Mesothelial cell of epicardium (in vitro differentiated cells): Measurements from ENCODE around the gene NFKBIA. TPM values are rescaled to one million over a fixed set of nuclear protein-coding genes. Genes with fewer than 3 reads are reported as not detected.
"Not testable (repeated sequence)": the region's sequence is repeated elsewhere in the genome, so short reads cannot be mapped to it uniquely, and the experiment has no call there.

Source experiments
- DNase-seq, 2 experiments: peaks; one replicate each; pipeline ENCODE4 v3.0.0; 2021; ENCODE audit warnings: low spot score in 2 of 2; ENCODE audit not compliant: unreplicated experiment in 2 of 2
- H3K27ac Mint-ChIP-seq: 2 replicates; pipeline ENCODE4 v1.8.0; 2021; ENCODE audit warnings: mixed read lengths
- H3K27me3 Mint-ChIP-seq: 2 replicates; pipeline ENCODE4 v1.8.0; 2021; ENCODE audit warnings: low read depth, mixed read lengths
- H3K36me3 Mint-ChIP-seq: 2 replicates; pipeline ENCODE4 v1.8.0; 2021; ENCODE audit warnings: mixed read lengths
- H3K4me1 Mint-ChIP-seq: 2 replicates; pipeline ENCODE4 v1.8.0; 2021; ENCODE audit warnings: mixed read lengths
- H3K4me3 Mint-ChIP-seq: 2 replicates; pipeline ENCODE4 v1.8.0; 2021; ENCODE audit warnings: mild to moderate bottlenecking, moderate library complexity, mixed read lengths
- H3K9me3 Mint-ChIP-seq: 2 replicates; pipeline ENCODE4 v1.8.0; 2021; ENCODE audit warnings: mixed read lengths
- total RNA-seq: library from RNA; stranded (reverse); gene quantifications from 3 replicates; pipeline ENCODE4 v1.2.1, GENCODE V29; 2021
- TF ChIP-seq, protein P1 (sequence below): fragments of 200-600 bp; sonication (generic); IDR thresholded peaks from one replicate; pipeline ENCODE4 v1.5.0; 2021; ENCODE audit warnings: antibody characterized with exemption; ENCODE audit not compliant: unreplicated experiment

Gene NFKBIA
- total RNA-seq, 1 donor from 2014 or later, result 196 TPM

- Mint-ChIP-seq H3K27ac (peak overlapping the region; percentile 34), H3K27me3 (no peaks in the 10 kb centered on the region), H3K36me3 (peaks cover 35% of the 10 kb centered on the region), H3K4me3 (no peak overlapping the region), H3K4me1 (peaks cover 39% of the 10 kb centered on the region), H3K9me3 (no peaks in the 10 kb centered on the region)
- TF ChIP-seq, protein P1, sequence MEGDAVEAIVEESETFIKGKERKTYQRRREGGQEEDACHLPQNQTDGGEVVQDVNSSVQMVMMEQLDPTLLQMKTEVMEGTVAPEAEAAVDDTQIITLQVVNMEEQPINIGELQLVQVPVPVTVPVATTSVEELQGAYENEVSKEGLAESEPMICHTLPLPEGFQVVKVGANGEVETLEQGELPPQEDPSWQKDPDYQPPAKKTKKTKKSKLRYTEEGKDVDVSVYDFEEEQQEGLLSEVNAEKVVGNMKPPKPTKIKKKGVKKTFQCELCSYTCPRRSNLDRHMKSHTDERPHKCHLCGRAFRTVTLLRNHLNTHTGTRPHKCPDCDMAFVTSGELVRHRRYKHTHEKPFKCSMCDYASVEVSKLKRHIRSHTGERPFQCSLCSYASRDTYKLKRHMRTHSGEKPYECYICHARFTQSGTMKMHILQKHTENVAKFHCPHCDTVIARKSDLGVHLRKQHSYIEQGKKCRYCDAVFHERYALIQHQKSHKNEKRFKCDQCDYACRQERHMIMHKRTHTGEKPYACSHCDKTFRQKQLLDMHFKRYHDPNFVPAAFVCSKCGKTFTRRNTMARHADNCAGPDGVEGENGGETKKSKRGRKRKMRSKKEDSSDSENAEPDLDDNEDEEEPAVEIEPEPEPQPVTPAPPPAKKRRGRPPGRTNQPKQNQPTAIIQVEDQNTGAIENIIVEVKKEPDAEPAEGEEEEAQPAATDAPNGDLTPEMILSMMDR, result no peak
- no peak for DNase-seq
Observed at GRCh38 chr14:35399083-35399937, 5.2 kb downstream of the NFKBIA start.

DNA sequence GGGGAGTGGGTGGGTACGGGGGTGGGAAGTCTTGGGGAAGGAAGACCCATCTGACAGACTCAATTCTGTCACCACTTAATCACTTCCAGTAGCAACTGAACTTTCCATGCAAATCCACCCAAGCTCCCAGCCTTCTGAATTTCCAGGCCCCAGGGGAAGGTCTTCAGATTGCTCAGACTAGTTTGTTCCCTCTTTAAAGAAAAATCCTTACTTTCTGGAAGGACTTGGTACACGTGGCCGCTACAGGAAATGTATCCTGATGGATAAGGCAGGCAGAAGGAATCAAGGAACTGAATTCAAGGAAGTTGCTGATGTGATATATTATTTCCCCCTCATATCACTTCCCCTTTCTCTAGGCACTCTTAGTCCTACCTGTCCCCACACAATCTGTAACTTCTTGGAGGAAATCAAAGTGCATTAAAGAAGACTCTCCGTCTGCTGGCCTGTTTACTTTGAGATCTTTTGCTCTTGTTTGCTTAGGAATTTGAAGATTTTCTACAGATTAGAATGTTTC is 6.4 kb downstream of the NFKBIA start:
- H3K27me3 Mint-ChIP-seq, result no peaks in the 10 kb centered on the region
- peaks cover 34% of the 10 kb centered on the region for H3K4me1 Mint-ChIP-seq
- H3K4me3 Mint-ChIP-seq, result no peak overlapping the region
- no peaks in the 10 kb centered on the region for H3K9me3 Mint-ChIP-seq
- no peak for DNase-seq
- peaks cover 30% of the 10 kb centered on the region for H3K36me3 Mint-ChIP-seq
- peak overlapping the region; percentile 90 for H3K27ac Mint-ChIP-seq
- TF ChIP-seq, protein P1, result no peak

- H3K9me3 Mint-ChIP-seq, H3K27ac Mint-ChIP-seq, DNase-seq, H3K27me3 Mint-ChIP-seq, H3K4me3 Mint-ChIP-seq: not testable (repeated sequence)
- Mint-ChIP-seq H3K36me3 (peaks cover 20% of the 10 kb centered on the region), H3K4me1 (peaks cover 19% of the 10 kb centered on the region)
Observed at GRCh38 chr14:35396610-35397009, 7.9 kb downstream of the NFKBIA start.

DNA sequence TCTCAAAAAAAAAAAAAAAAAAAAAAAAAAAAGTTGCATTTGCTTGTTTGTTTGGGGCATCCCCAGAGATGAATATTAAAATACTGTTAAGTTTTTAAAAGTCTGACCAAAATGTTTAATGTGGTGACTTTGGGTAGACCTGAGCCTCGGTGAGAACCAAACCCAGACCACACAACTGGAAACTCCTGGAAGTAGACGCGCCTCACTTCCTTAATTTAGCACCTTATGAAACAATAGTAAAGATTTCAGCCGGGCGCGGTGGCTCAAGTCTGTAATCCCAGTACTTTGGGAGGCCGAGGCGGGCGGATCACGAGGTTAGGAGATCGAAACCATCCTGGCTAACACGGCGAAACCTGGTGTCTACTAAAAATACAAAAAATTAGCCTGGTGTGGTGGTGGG is 9.3 kb downstream of the NFKBIA start:
- no peak for DNase-seq
- Mint-ChIP-seq H3K27ac (no peak overlapping the region), H3K9me3 (no peaks in the 10 kb centered on the region), H3K36me3 (peaks cover 11% of the 10 kb centered on the region), H3K4me3 (no peak overlapping the region), H3K4me1 (peaks cover 8% of the 10 kb centered on the region), H3K27me3 (no peaks in the 10 kb centered on the region)
- TF ChIP-seq, protein P1, result no peak

DNA sequence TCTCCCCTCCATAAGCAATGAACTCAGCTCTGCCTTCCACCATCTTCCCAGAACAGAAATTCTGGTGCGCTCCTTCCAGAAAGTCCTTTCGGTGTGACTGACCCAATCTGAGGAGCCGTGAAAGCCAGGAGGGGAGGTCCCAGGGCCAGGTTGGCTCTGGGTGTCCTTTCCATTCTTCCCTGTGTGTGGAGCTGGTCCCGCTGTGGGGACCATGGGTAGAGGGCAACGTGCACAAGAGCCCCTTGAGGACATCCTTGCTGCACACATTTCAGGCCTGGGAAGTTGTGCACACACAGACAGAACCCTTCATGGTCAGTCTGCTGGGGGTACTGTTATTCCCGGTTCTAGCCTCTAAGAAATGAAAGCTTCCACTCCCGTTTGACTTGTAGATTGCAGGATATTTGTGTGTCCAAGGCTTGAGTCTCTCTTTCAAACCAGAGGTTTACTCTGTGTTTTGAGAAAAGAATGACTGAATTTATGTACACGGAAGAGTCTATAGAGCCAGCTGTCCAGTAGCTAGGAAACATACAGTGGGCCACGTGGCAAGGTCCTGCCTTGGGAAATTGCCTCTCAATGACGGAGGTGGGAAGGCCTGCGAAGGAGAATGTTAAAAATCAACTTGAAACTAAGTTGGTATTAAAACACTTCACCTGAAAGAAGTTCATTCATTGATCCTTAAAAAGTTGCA is 10.1 kb downstream of the NFKBIA start:
- no peaks in the 10 kb centered on the region for H3K9me3 Mint-ChIP-seq
- H3K4me1 Mint-ChIP-seq, result peaks cover 8% of the 10 kb centered on the region
- no peak overlapping the region for H3K27ac Mint-ChIP-seq
- TF ChIP-seq, protein P1, result no peak
- no peak overlapping the region for H3K4me3 Mint-ChIP-seq
- H3K36me3 Mint-ChIP-seq, result peaks cover 6% of the 10 kb centered on the region
- H3K27me3 Mint-ChIP-seq, result no peaks in the 10 kb centered on the region
- DNase-seq, result no peak

DNA sequence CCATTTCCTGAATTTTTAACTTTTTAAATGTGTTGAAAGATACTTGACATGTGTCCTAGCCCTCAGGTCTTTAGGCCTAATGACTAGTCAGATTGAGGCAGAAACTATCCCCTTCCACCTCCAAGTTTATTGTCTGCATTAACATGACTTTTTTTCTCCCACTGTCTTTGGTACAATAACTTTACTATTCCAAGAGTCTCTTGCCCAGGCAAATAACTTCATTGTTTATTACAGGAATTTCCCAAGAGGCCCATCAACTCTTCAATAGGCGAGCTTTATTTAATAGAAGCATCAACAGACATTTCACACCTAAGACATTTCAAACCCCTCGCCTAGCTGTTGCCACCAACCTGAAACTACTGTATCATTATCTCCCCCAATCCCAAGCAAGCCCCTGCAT is 10.7 kb downstream of the NFKBIA start:
- no peak for DNase-seq
- Mint-ChIP-seq H3K4me3 (no peak overlapping the region), H3K27me3 (no peaks in the 10 kb centered on the region), H3K27ac (no peak overlapping the region), H3K36me3 (peaks cover 2% of the 10 kb centered on the region), H3K9me3 (no peaks in the 10 kb centered on the region), H3K4me1 (peaks cover 8% of the 10 kb centered on the region)
- TF ChIP-seq, protein P1, result no peak
